ENCODE measurements around the gene ATXN1.

DNA sequence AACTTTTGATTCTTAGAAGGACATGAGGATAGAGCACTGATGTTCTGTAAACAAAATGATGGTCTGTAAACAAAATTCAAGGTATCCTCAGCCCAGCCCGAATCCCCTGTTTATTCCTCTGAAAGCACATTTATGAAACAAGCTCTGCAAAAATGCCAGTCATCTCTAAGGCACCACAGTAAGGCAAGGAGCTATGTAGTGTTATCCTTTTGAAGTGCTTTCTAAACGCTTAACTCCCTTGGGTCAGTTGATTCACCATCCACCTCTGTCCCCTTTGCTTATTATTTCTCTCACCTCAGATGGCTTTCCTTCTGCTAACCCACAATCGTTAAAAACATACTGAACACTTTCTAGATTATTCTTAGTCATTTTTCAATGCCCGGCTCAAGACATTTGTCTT lies 93.8 kb downstream of the ATXN1 start:
- TF ChIP-seq, protein P1, sequence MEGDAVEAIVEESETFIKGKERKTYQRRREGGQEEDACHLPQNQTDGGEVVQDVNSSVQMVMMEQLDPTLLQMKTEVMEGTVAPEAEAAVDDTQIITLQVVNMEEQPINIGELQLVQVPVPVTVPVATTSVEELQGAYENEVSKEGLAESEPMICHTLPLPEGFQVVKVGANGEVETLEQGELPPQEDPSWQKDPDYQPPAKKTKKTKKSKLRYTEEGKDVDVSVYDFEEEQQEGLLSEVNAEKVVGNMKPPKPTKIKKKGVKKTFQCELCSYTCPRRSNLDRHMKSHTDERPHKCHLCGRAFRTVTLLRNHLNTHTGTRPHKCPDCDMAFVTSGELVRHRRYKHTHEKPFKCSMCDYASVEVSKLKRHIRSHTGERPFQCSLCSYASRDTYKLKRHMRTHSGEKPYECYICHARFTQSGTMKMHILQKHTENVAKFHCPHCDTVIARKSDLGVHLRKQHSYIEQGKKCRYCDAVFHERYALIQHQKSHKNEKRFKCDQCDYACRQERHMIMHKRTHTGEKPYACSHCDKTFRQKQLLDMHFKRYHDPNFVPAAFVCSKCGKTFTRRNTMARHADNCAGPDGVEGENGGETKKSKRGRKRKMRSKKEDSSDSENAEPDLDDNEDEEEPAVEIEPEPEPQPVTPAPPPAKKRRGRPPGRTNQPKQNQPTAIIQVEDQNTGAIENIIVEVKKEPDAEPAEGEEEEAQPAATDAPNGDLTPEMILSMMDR (IDR thresholded peaks at IDR 0.05), result no peak
- no peak for TF ChIP-seq POLR2A (IDR thresholded peaks at IDR 0.05)
- no peak for TF ChIP-seq EP300 (IDR thresholded peaks at IDR 0.05)
